CD4-positive, alpha-beta T cell treated with Interleukin-10 for 1 hour (primary cell): ENCODE measurements around the gene CCDC88C.

Experiments
- DNase-seq: peaks from one replicate; pipeline ENCODE4 v3.0.0-alpha.2; 2020

The CCDC88C gene

DNA sequence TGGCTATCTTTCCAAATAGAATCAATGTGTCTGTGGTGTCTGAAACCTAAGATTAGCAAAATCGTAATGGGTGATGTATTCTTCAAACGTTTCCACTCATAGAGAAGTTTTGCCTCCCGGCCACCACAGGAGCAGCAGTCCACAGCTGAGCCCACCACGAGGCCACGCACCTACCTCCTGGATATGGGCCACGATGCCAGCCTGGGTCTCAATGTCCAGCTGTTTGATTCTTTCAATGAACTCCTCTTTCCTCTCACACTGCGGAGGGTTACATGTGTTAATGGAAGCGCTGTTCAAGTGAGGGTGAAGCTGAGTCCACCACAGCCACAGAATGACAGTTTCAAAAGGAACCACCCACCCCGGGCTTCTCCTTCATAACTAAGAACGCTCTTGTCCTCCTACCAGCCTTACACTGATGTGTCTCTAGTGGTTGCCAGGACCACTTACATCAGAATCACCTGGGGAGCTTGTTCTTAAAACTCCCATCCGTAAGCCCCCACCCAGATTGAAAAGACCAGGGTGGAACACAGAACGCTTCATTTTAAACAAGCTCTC is 75.3 kb downstream of the CCDC88C start:
- no peak for DNase-seq

DNA sequence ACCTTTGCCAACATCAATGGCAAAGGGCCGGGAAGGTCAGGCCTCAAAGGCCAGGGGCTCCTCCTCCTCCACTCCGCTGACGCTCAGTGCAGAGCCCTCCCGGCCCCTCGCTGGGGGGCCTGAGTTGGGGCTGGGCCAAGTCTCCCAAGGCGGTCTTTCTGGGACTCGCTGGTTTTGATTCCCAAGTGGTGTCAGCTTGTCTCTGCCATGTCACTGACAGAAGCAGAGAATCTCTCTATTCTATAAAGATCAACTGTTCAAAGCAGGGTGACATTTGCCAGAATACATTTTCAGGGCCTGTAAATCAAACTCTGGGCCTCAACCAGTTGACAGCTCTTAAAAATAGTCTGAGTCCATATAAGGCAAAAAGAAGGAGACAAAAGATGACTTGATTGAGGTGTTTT is 75.9 kb downstream of the CCDC88C start:
- no peak for DNase-seq

DNA sequence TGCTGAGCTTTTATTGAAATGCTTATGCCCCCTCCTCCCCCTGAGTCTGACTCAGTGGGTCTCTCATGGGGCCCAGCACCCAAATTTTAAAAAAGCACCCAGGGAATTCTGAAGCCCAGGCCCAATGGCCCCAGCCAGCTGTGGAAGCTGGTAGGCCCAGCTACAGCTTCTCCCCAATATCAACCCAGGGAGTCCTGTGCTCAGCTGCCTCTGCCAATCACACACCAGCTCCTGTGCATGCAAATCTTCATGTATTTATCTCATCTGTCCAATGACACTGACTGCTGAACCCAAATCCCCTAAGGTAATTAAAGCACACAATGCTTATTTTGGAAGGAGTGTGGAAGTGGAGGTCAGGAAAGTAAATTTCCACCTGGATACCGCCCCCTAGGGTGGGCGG is 76.3 kb downstream of the CCDC88C start:
- DNase-seq, result no peak

DNA sequence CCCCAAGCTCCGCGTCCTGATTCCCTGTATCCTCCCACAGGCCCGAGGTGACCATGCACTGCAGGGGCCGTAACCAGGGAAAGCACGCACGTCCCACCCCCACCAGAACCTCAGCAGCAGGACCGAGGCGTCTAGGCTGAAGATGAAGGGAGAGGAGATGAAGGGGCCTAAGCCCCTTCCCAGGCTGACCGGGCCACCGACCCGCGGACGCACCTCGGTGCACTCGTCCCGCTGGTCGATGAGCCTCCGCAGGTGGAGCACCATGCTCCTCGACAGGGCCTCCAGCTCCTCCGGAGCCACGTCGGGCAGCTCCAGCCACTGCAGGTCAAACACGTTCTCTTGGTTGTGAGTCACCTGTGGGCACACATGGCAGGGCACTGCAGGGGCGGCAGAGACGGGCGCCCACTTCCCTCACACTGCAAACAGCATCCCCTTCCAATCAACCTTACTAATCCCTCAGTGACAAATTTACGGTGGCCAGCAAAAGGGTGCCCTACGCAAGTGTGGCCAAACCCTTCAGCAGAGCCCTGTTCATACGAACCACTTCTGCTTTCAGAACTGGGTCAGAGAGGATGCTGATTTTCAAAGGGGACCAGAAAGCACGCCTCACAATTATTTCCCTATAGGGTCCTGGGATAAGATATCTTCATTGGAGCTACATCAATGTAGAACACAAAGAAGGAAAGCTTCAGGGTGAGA is 77.8 kb downstream of the CCDC88C start:
- DNase-seq, result no peak

DNA sequence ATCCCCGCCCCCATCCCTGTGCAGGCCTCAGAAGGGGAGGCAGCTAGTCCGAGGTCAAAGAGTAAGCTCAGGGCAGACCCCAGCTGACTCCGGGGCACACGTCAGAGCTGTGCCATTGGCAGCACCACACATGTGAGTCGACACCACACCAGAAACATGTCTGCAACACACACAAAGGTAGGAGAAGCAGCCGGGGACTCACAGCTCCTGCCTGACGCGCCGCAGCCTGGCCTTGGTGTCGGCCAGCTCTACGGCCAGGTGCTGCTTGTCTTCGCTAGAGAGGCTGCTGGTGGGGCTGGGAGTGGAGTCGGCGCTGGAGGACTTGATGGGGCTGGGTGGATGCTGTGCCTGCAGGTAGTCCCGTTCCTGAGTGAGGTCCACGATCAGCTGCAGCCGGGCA is 78.5 kb downstream of the CCDC88C start:
- DNase-seq, result no peak

DNA sequence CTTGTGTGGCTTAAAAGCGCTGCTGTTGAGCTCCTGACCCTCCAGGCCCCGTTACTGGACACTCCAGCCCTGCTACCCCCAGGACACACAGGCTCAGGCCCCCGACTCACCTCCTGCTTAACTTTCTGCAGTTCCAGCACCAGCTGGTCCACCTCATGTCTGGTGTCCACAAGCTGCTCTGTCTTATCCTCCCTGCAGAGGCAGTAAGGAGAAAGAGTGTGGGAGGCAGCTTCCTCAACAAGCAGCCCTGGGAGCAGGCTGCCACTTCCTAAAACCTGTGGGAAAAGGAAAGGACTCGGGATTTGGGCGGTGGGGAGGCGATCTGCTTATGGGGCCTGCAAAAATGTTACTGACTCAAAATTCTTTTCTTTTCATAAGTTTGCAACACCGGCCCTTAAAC is 79.2 kb downstream of the CCDC88C start:
- no peak for DNase-seq

DNA sequence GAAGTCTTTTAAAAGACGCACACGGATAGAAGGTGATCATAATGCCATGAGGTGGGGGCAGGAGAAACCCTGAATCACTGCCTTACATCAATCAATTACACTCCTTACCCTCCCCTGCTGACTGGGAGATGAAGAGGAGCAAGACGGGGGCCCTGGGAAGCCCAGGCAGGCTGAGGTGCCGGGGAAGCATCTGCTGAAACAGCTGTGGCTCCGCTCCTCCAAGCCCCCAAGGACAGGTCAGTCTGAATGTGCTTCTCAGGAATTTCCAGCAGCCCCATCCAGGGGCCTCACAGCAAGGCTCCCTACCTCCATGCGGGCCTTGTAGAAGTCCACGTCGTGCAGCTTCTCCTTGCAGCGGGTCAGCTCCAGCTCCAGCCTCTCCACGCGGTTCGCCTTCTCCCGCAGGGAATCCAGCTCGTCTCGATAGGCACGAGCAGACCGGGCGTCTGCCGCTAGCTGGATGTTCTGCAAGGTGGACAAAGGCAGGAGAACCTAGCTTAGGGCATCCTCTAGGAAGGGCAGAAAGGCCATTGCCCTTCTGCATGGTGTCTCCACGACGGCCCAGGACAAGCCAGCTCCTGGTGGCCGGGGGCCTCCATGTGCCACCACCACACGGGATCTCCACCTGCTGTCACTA is 79.8 kb downstream of the CCDC88C start:
- no peak for DNase-seq

DNA sequence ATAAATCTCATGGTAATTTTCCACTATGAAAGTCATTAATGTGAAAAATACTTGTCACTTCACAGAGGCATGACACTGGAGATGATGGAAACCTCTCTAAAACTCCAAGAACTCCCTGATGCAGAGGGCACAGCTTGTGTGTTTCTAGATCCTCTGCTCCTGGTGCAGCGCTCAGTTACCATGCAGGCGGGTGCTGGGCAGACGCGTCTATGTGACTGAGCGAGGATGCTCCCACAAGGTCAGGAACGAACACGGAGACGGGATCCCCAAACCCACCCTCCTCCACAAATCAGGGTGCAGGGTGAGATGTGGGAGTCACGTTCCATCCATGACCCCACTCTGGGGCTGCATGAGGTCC is 81.5 kb downstream of the CCDC88C start:
- no peak for DNase-seq

DNA sequence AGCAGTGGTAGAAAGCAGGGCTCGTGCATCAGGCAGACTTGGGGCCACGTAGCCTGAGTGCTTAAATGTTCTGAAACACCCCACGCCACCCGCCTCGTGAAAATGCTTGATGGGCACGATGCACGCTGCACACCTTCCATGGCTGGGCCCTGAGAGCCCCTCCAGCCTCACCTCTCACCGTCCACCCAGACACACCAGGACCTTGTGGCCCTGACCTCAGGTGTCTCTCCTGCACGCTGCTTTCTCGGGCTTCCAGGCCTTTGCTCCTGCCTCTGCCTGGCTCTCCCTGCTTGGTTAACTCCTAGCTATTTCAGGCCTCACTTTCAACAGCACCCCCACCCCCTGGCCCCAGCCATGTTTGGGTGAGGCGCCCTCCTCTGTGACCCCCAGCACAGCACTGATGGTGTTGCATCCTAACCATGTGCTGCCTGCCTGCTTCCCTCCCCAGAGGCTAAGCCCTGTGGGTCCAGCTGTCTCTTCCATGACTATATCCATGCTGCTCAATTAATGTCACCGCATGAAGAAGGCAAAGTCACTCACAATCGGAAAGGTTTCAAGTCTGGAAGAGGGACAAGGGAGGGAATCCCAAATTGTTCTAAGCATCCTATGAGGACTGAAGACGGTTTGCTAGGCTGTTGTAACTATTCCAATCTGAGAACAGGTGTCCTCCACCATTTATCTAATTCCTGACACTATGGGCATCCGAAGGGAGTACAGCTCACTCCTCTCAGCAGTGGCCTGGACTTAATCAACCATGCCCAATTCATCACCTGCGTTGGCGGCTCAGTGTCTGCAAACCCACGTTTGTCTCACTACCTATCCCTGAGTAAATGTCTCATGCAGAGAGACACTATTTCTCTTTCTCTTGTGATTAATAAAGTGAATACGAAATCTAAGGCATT is 82.2 kb downstream of the CCDC88C start:
- DNase-seq, result no peak

DNA sequence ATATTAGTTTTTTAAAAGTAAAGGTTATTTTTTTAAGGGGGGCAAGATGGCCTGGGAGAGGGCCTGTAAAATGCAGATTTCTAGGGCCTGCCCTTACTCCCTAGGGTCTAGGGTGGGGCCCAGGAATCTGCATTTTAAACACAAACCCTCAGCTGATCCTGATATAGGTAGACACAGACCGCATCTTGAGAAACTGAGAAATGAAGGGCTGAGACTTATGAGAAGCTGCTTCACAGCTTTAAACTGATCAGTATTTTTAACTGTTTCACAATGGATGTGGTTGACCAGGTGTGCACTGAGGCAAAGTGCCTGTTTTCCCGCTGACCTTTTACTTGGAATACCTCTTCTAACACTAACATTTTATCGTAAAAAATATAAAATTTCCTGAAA is 84.0 kb downstream of the CCDC88C start:
- no peak for DNase-seq

DNA sequence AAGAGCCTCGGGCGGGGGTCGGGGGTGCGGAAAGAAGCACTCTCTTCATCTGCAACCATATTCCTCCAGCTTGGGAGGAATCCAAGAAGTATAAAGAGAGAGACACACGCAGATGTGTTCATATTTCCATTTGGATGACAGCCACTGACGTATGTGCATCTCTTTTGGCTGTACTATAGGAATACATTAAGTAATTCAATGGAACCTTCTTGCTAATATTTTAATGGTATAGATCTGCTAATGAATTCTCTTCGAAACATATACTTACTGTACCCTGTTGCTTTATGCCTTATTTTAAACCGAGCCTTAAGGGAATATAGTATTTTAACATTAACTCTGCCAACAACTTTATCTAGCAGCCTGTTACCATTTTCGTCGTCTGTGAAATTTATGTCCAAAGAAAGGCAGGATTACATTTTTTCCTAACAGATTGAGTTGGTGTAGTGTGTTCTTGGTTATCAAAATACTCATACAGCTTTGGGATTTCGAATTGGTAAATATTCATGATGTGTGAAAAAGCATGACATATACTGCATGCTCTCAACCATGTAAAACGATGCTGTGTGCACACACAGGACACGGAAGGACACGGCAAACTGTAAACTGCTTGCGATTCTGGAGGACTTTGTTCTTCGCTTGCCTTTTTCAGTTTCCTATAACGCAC is 84.5 kb downstream of the CCDC88C start:
- no peak for DNase-seq

DNA sequence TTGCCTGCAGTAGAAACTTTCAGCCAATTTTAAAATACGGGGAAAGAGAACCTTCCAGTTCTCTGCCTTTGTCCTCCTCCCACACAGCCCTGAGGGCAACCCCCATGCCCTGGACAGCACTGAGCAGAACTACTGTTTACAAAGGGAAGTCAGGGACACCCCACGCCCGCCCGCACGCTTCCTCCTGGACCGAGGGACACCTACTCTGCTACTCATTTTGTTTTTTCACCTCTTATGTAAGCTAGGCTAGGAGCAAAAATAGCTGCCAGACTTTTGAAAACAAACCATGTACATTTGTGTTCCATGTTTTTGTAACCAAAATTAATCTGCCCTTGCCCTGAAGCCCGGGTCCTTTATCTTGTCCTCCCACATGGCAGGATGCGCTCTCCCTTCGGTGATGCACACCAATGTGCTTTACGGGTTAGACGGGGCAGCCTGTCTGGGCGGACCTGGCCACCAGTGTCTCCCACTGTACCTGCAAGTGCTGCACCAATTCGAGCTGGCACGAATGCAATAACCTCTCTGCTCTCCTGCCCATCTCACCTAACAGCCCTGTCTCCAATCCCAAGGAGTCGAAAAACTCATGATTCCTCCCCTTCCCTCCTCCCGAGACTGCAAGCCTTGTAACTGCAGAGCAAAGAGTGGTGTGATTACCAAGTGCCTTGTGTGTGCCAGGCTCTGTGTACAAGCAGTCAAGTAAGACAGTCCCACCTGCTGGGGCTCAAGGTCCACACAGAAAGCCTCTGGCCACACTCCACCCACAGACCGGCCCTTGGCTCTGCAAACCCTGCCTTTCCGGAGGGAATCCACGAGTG is 85.2 kb downstream of the CCDC88C start:
- DNase-seq, result no peak

DNA sequence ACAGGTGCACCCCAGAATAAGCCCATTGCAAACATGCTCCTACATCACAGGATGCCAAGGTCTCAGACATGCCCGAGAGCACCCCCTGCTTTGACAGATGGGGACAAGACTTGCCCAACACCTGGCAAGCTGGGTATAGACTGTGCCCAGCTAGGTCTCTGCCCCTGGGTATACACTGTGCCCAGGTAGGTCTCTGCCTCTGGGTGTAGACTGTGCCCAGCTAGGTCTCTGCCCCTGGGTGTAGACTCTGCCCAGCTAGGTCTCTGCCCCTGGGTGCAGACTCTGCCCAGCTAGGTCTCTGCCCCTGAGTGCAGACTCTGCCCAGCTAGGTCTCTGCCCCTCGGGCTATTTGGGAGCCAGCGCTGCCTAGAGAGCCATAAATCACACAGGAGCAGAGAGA is 85.9 kb downstream of the CCDC88C start:
- no peak for DNase-seq

DNA sequence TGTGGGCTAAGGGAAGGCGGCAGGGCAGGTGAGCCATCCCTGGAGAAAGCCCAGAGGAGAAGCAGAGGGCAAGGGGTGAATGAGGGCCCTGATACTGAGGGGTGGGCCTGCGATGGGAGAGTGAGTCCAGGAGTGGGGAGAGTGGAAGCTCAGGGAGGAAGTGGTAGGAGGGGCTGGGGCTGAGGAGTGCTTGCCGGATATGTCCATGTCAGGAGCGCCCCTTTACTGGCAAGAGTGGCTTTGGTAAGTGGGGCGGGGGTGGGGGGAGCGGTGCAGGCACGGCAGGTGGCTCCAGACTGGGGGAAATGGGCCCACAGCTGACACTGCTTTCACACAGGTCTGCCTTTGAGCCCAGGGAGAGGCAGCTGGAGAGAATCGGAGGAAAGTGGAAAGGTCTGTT is 86.8 kb downstream of the CCDC88C start:
- DNase-seq, result peak; percentile 44

DNA sequence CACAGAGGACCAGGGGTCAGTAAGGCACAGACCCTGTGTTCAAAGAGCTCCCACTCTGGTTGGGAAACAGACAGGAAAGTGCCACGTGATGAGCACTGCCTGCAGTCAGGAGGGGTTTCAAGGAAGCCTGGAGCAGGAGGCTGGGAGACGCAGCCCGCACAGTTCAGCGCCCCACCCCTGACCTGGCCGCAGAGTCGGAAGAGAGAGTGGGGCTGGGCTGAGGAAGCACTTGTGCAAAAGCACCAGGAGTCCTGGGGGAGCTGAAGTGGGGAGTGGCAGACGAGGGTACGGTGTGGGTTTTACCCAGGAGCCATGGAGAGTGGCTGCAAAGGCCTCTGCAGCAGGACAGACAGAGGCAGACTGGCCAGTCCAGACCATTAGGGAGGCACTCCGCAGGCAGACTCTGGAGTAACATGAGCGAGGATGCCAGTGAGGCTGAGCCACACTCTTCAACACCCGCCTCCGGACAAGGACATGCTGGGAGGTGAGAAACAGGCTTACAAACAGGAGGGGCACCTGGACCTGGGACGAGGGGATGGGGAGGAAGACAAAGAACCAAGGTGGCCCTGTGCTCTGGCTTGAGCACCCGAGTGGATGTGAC is 87.4 kb downstream of the CCDC88C start:
- DNase-seq, result no peak

DNA sequence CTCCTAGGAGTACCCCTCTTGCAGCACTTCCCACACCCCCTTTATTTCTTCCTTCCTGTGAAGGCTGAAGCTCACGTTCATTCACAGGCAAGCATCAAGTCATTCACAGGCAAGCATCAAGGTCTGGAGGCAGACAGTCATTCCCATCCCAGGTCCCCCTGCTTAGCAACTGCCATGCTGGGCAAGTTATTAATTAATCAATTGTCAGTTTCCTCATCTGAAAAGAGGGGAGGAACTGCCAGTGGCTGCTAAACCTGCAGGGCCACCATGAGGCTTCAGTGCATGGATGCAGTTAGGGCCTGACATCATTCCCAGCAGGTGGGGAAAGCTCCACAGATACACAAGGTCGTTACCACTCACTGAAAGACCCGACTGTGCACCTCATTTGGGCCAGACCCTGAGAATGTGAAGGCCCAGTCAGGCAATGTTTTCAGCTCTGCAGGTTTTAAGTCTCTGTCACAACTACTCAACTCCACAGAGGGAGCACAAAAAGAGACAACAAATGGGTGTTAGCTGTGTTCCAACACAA is 88.1 kb downstream of the CCDC88C start:
- no peak for DNase-seq

DNA sequence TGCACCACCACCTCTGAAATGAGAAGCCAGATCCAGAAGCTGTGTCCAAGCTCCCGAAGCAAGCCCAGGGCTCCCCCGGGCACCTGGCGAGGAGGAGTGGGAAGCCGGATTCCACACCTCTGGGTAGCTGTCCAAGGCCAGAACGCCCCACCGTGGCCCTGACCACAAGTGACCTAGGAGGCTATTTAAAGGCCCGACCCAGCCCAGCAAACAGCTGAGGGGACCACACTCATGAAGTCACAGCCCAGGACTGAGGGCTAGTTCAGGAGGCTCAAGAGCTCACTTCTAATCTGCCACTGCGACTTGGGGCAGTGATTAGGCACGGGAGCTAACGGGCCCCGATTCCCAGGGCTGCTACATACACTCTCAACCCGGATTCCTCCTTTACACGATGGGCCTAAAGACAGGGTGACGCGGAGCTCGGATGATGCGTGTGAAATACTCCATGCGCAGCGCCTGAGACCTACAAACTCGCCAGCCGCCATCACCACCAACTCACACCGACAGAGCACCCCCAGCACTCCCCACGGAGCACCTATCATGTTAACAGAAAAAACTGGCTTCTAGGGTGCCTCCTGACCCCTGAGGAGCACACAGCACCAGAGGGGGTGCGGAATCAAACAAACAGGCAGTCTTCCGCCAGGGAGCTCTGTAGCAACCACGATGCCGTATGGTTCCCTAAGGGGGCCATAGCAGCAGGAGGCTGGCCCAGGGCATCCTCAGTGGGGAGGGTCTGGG is 89.1 kb downstream of the CCDC88C start:
- no peak for DNase-seq

DNA sequence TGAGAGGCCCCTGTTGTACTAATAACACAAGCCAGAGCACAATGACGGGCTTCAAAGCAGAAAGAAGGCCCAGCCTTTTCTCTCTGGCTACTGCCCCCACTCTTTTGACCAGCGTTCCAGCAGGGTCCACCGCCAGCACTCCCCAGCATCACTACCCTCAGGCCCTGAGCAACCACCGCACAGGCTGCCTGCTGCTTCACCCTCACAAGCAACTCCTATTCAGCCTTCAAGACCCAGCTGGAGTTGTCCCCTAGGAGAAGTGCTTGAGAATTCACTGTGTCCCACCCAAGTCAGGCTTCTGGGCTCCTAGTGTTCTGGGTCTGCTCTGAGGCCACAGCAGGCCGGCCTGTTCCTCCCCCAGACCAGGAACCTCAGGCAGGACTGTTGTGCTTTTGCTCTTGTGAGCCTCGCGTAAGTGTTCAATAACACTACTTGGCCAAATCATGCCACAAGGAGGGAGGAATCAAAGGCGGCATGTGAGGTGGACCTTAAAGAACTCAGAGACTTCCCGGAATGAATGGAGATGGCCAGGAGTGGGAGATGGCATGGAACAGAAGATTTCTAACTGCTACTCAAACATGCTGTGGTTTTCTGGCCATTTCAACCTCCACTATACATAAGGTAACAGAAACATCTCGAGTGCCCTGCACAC is 89.8 kb downstream of the CCDC88C start:
- no peak for DNase-seq

DNA sequence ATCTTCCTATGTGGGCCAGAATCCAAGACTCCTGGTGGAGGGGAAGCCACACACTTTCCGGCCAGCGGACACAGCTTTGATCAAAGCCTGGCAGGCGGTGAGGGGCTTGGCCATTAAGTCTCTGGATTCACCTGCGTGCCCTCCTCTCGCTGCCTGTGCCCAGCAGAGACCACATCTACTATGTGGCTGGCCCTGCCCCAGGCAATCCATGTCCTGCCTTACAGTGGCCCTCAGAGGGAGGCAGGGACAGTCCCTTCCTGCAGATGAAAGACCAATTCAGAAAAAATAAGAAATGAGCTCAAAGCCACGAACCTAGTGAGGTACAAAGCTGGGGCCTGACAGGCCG is 90.4 kb downstream of the CCDC88C start:
- no peak for DNase-seq

DNA sequence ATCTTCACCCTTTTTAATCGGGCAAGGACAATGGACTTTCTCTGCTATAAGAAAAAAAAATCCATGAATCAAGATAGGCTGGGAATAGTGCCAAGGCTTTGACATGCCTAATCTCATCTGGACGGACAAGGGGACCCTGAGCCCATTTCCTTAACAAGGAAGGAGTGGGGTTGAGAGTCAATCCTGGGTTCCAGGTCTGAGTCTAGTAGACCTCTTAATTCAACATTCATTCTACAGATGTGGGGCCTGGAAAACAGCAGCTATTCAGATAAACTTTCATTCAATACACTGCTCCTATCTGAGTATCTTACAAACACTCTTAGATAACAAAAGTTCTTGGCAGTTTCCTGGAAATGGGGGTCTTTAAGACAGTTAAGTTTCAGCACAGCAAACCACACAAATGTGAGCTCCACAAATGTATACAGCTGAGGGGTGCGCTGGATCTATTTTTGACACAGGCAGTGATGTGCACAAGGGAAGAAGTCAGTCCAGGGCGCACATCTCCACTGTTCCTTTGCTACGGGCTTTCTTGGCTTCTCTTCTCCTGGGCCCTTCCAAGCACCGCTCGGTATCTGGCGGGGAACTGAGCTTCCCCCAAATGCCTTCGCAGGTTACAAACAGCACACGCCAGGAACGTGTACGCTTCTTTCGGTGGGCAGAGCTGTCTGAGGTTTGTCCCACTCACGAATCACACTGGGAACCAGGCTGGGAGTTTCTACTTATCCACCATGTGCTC is 90.9 kb downstream of the CCDC88C start:
- DNase-seq, result no peak
